ENCODE measurements around the gene ZNF678.

The ZNF678 gene

GRCh38 chr1:227613526-227613925, 50.2 kb downstream of the ZNF678 start:
- peaks cover 3% of the 10 kb centered on the region for H3K9me3 ChIP-seq (replicated peaks; ENCODE audit: low read length)

DNA sequence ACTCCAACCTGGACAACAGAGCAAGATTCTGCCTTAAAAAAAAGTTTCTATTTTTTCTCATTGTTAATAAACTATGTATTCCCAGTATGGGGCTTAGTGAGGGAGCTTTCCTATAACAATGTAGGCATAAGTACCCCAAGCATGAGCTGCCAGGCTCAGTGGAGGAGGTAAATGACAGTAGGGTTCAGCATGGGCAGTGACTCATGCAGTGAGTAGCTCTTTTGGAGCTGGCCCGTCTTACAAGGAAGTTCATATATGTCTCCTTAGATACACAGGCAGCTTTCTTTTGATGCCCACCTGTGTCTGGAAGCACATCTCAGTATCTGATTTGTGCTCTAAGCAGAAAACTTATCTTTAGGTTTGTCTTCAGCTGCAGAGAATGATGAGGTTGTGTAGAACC, 57.9 kb downstream of the ZNF678 start:
- H3K27me3 ChIP-seq (ENCODE audit: control insufficient read depth, insufficient read depth, low read length): no peaks in the 10 kb centered on the region
- H3K9ac ChIP-seq (ENCODE audit: low read depth, low read length): no peak overlapping the region
- H3K36me3 ChIP-seq (ENCODE audit: insufficient read depth, low read length): no peaks in the 10 kb centered on the region
- H3K9me3 ChIP-seq (replicated peaks; ENCODE audit: low read length): peaks cover 3% of the 10 kb centered on the region
- no peaks in the 10 kb centered on the region for H3K4me1 ChIP-seq (ENCODE audit: control insufficient read depth, insufficient read depth, low read length)
- no peak overlapping the region for H3K4me2 ChIP-seq (ENCODE audit: low read length)
- no peak overlapping the region for H3K4me3 ChIP-seq (ENCODE audit: low read length)

More at GRCh38 chr1:227613526-227613925, 50.2 kb downstream of the ZNF678 start:
- no peak overlapping the region for H3K4me3 ChIP-seq (ENCODE audit: low read length)
- no peaks in the 10 kb centered on the region for H3K27me3 ChIP-seq (ENCODE audit: control insufficient read depth, insufficient read depth, low read length)
- no peaks in the 10 kb centered on the region for H3K36me3 ChIP-seq (ENCODE audit: insufficient read depth, low read length)
- H3K4me2 ChIP-seq (ENCODE audit: low read length): no peak overlapping the region
- H3K9ac ChIP-seq (ENCODE audit: low read depth, low read length): no peak overlapping the region
- H3K4me1 ChIP-seq (ENCODE audit: control insufficient read depth, insufficient read depth, low read length): no peaks in the 10 kb centered on the region

GRCh38 chr1:227622739-227623475, 59.6 kb downstream of the ZNF678 start:
- no peak overlapping the region for H3K4me2 ChIP-seq (ENCODE audit: low read length)
- no peaks in the 10 kb centered on the region for H3K36me3 ChIP-seq (ENCODE audit: insufficient read depth, low read length)
- H3K27me3 ChIP-seq (ENCODE audit: control insufficient read depth, insufficient read depth, low read length): no peaks in the 10 kb centered on the region
- H3K9me3 ChIP-seq (replicated peaks; ENCODE audit: low read length): no peaks in the 10 kb centered on the region
- no peaks in the 10 kb centered on the region for H3K4me1 ChIP-seq (ENCODE audit: control insufficient read depth, insufficient read depth, low read length)
- H3K9ac ChIP-seq (ENCODE audit: low read depth, low read length): no peak overlapping the region
- H3K4me3 ChIP-seq (ENCODE audit: low read length): no peak overlapping the region

- no peak overlapping the region for H3K9ac ChIP-seq (ENCODE audit: low read depth, low read length)
- H3K4me2 ChIP-seq (ENCODE audit: low read length): no peak overlapping the region
- no peaks in the 10 kb centered on the region for H3K4me1 ChIP-seq (ENCODE audit: control insufficient read depth, insufficient read depth, low read length)
- H3K9me3 ChIP-seq (replicated peaks; ENCODE audit: low read length): peaks cover 4% of the 10 kb centered on the region
- no peaks in the 10 kb centered on the region for H3K27me3 ChIP-seq (ENCODE audit: control insufficient read depth, insufficient read depth, low read length)
- H3K36me3 ChIP-seq (ENCODE audit: insufficient read depth, low read length): no peaks in the 10 kb centered on the region
- H3K4me3 ChIP-seq (ENCODE audit: low read length): no peak overlapping the region
These were observed 69.0 kb downstream of the ZNF678 start for GRCh38 chr1:227632325-227632724.

DNA sequence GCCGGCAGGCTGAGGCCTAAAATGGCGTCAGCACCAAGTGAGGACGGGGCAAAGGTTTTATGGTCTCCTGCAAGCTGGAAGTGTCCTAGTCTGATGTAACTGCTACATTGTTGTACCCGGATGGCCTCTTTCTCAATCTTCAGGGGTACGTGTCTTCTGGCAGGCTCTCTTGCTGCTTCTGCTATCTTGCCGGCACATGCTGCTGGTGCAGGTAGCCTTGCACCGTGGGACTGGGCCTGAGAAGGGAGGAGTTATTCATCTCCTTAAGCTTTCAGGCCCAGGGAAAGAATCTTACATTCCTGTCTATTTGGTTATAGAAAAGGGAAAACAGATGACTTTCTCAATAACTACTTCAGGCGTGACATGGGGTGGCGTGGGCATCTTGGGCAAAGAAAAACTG, 72.2 kb downstream of the ZNF678 start:
- H3K36me3 ChIP-seq (ENCODE audit: insufficient read depth, low read length): no peaks in the 10 kb centered on the region

GRCh38 chr1:227654431-227654830, 91.1 kb downstream of the ZNF678 start:
- Histone ChIP-seq H3K4me1 (ENCODE audit: control insufficient read depth, insufficient read depth, low read length) (no peaks in the 10 kb centered on the region), H3K4me3 (ENCODE audit: low read length) (no peak overlapping the region), H3K9me3 (replicated peaks; ENCODE audit: low read length) (peaks cover 65% of the 10 kb centered on the region)

More for the DNA sequence above, 72.2 kb downstream of the ZNF678 start:
- H3K9me3 ChIP-seq (replicated peaks; ENCODE audit: low read length): peaks cover 18% of the 10 kb centered on the region
- no peak overlapping the region for H3K4me3 ChIP-seq (ENCODE audit: low read length)
- H3K4me1 ChIP-seq (ENCODE audit: control insufficient read depth, insufficient read depth, low read length): no peaks in the 10 kb centered on the region
- H3K4me2 ChIP-seq (ENCODE audit: low read length): no peak overlapping the region
- H3K9ac ChIP-seq (ENCODE audit: low read depth, low read length): no peak overlapping the region
- H3K27me3 ChIP-seq (ENCODE audit: control insufficient read depth, insufficient read depth, low read length): no peaks in the 10 kb centered on the region

GRCh38 chr1:227654858-227655752, 91.7 kb downstream of the ZNF678 start:
- H3K36me3 ChIP-seq (ENCODE audit: insufficient read depth, low read length): peaks cover 27% of the 10 kb centered on the region
- no peaks in the 10 kb centered on the region for H3K27me3 ChIP-seq (ENCODE audit: control insufficient read depth, insufficient read depth, low read length)
- H3K9me3 ChIP-seq (replicated peaks; ENCODE audit: low read length): peaks cover 65% of the 10 kb centered on the region
- H3K4me3 ChIP-seq (ENCODE audit: low read length): no peak overlapping the region
- H3K4me2 ChIP-seq (ENCODE audit: low read length): no peak overlapping the region
- no peak overlapping the region for H3K9ac ChIP-seq (ENCODE audit: low read depth, low read length)
- H3K4me1 ChIP-seq (ENCODE audit: control insufficient read depth, insufficient read depth, low read length): no peaks in the 10 kb centered on the region

More at GRCh38 chr1:227654431-227654830, 91.1 kb downstream of the ZNF678 start:
- Histone ChIP-seq H3K4me2 (ENCODE audit: low read length) (no peak overlapping the region), H3K9ac (ENCODE audit: low read depth, low read length) (no peak overlapping the region), H3K27me3 (ENCODE audit: control insufficient read depth, insufficient read depth, low read length) (no peaks in the 10 kb centered on the region), H3K36me3 (ENCODE audit: insufficient read depth, low read length) (peaks cover 27% of the 10 kb centered on the region)

DNA sequence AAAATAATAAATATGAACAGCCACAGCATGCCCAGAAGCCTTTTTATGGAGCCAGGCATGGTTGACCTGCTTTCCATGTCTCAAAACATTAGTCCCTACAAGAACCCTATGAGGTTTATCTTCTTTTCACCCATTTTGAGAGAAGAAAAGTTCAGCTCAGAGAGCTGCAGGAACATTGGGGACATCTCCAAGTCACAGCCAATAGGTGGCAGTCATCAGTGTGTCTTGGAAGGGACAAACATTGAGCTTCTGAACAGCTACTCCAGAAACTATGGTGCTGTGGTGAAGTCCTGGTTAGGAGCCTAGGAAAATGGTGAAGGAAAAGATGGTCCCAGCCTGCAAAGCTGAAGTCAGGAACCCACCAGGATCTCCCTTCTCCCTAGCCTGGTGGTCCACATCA, 98.1 kb downstream of the ZNF678 start:
- Histone ChIP-seq H3K9ac (ENCODE audit: low read depth, low read length) (no peak overlapping the region), H3K9me3 (replicated peaks; ENCODE audit: low read length) (peaks cover 64% of the 10 kb centered on the region), H3K36me3 (ENCODE audit: insufficient read depth, low read length) (peaks cover 11% of the 10 kb centered on the region), H3K4me2 (ENCODE audit: low read length) (no peak overlapping the region), H3K27me3 (ENCODE audit: control insufficient read depth, insufficient read depth, low read length) (no peaks in the 10 kb centered on the region), H3K4me1 (ENCODE audit: control insufficient read depth, insufficient read depth, low read length) (no peaks in the 10 kb centered on the region), H3K4me3 (ENCODE audit: low read length) (no peak overlapping the region)

- Histone ChIP-seq H3K27me3 (ENCODE audit: control insufficient read depth, insufficient read depth, low read length) (no peaks in the 10 kb centered on the region), H3K36me3 (ENCODE audit: insufficient read depth, low read length) (peaks cover 6% of the 10 kb centered on the region), H3K4me1 (ENCODE audit: control insufficient read depth, insufficient read depth, low read length) (no peaks in the 10 kb centered on the region), H3K9me3 (replicated peaks; ENCODE audit: low read length) (peaks cover 57% of the 10 kb centered on the region), H3K9ac (ENCODE audit: low read depth, low read length) (no peak overlapping the region), H3K4me3 (ENCODE audit: low read length) (no peak overlapping the region), H3K4me2 (ENCODE audit: low read length) (no peak overlapping the region)
These were observed 99.6 kb downstream of the ZNF678 start for GRCh38 chr1:227662933-227663332.

- Histone ChIP-seq H3K4me3 (ENCODE audit: low read length) (no peak overlapping the region), H3K27me3 (ENCODE audit: control insufficient read depth, insufficient read depth, low read length) (no peaks in the 10 kb centered on the region), H3K36me3 (ENCODE audit: insufficient read depth, low read length) (peaks cover 6% of the 10 kb centered on the region), H3K4me2 (ENCODE audit: low read length) (no peak overlapping the region), H3K4me1 (ENCODE audit: control insufficient read depth, insufficient read depth, low read length) (no peaks in the 10 kb centered on the region), H3K9me3 (replicated peaks; ENCODE audit: low read length) (peaks cover 50% of the 10 kb centered on the region), H3K9ac (ENCODE audit: low read depth, low read length) (no peak overlapping the region)
These were observed 102.9 kb downstream of the ZNF678 start for GRCh38 chr1:227666286-227666685.

GRCh38 chr1:227673441-227673840, 110.1 kb downstream of the ZNF678 start:
- Histone ChIP-seq H3K27me3 (ENCODE audit: control insufficient read depth, insufficient read depth, low read length) (no peaks in the 10 kb centered on the region), H3K9me3 (replicated peaks; ENCODE audit: low read length) (peaks cover 5% of the 10 kb centered on the region), H3K4me2 (ENCODE audit: low read length) (no peak overlapping the region)

More at GRCh38 chr1:227673441-227673840, 110.1 kb downstream of the ZNF678 start:
- Histone ChIP-seq H3K9ac (ENCODE audit: low read depth, low read length) (no peak overlapping the region), H3K4me3 (ENCODE audit: low read length) (no peak overlapping the region), H3K36me3 (ENCODE audit: insufficient read depth, low read length) (no peaks in the 10 kb centered on the region), H3K4me1 (ENCODE audit: control insufficient read depth, insufficient read depth, low read length) (no peaks in the 10 kb centered on the region)

Measured in skeletal muscle satellite cell (primary cell).